HG03135 (cell line): Measurements from ENCODE around the gene IFITM10.

Source experiments
- ATAC-seq: cut with Tn5 transposase; IDR thresholded peaks from one replicate; pipeline ENCODE4 v1.9.1; 2021; ENCODE audit warnings: mild to moderate bottlenecking, moderate library complexity; ENCODE audit not compliant: unreplicated experiment

The IFITM10 gene

GRCh38 chr11:1750481-1750839, at the start of gene IFITM10:
Gene IFITM10 (minus strand): TSS chr11:1750595. CDS start chr11:1750442, 153 bp downstream.
- no peak for ATAC-seq

GRCh38 chr11:1797391-1798125, 47.2 kb upstream of the IFITM10 start:
- ATAC-seq = no peak

- no peak for ATAC-seq
These were observed 46.1 kb upstream of the IFITM10 start for GRCh38 chr11:1796413-1797011.

GRCh38 chr11:1793081-1793480, 42.7 kb upstream of the IFITM10 start:
- no peak for ATAC-seq

- no peak for ATAC-seq
These were observed 42.1 kb upstream of the IFITM10 start for GRCh38 chr11:1792461-1792860.

GRCh38 chr11:1791912-1792311, 41.5 kb upstream of the IFITM10 start:
- ATAC-seq = no peak

GRCh38 chr11:1786466-1786865, 36.1 kb upstream of the IFITM10 start:
- ATAC-seq = no peak

- ATAC-seq = no peak
These were observed 35.5 kb upstream of the IFITM10 start for GRCh38 chr11:1785749-1786413.

- no peak for ATAC-seq
These were observed 34.6 kb upstream of the IFITM10 start for GRCh38 chr11:1784761-1785650.

GRCh38 chr11:1783725-1784529, 33.5 kb upstream of the IFITM10 start:
- no peak for ATAC-seq

GRCh38 chr11:1782831-1783724, 32.7 kb upstream of the IFITM10 start:
- no peak for ATAC-seq

GRCh38 chr11:1782031-1782590, 31.7 kb upstream of the IFITM10 start:
- ATAC-seq = no peak

- ATAC-seq = no peak
These were observed 31.2 kb upstream of the IFITM10 start for GRCh38 chr11:1781593-1781975.

- ATAC-seq = no peak
These were observed 30.6 kb upstream of the IFITM10 start for GRCh38 chr11:1780700-1781592.

- ATAC-seq = no peak
These were observed 29.7 kb upstream of the IFITM10 start for GRCh38 chr11:1779806-1780699.

GRCh38 chr11:1779034-1779805, 28.8 kb upstream of the IFITM10 start:
- no peak for ATAC-seq
